Ramos (cell line): ENCODE data around the gene ST7.
"Not testable (repeated sequence)": the region's sequence is repeated elsewhere in the genome, so short reads cannot be mapped to it uniquely, and the experiment has no call there.

Experiments used
- in situ Hi-C: fragments of 300-500 bp; cut with MboI; formaldehyde crosslinking; loops from one replicate; pipeline ENCODE4 v1.14.3; 2022; ENCODE audit warnings: low sequenced_read_pairs; ENCODE audit not compliant: unreplicated experiment

ST7 gene, protein sequence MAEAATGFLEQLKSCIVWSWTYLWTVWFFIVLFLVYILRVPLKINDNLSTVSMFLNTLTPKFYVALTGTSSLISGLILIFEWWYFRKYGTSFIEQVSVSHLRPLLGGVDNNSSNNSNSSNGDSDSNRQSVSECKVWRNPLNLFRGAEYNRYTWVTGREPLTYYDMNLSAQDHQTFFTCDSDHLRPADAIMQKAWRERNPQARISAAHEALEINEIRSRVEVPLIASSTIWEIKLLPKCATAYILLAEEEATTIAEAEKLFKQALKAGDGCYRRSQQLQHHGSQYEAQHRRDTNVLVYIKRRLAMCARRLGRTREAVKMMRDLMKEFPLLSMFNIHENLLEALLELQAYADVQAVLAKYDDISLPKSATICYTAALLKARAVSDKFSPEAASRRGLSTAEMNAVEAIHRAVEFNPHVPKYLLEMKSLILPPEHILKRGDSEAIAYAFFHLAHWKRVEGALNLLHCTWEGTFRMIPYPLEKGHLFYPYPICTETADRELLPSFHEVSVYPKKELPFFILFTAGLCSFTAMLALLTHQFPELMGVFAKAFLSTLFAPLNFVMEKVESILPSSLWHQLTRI

DNA sequence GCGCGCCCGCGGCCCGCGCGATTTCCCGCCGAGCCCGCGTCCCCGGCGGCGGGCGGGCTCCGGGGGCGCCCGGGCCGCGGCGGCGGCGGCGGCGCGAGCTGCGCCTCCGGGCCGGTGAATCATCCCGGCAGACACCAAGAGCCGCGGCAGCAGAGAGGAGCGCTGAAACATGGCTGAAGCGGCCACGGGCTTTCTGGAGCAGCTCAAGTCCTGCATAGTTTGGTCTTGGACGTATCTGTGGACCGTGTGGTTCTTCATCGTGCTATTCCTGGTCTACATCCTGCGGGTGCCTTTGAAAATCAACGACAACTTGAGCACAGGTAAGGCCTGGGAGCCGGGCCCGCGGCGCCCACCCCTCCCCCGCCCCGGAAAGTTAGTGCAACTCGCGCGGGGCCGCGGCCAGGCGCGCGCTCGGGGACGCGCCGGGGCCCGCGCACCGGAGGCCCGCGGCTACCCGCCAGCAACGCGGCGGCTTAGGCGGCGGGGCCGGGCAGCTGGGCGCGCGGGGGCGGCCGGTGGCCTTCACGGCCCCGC, at the start of gene ST7:
Gene ST7, plus strand, starts transcription at position 130 of the 534 bp plus-strand sequence. Its CDS starts 40 bp downstream, at position 170.
- in situ Hi-C loops, result no loop called here

DNA sequence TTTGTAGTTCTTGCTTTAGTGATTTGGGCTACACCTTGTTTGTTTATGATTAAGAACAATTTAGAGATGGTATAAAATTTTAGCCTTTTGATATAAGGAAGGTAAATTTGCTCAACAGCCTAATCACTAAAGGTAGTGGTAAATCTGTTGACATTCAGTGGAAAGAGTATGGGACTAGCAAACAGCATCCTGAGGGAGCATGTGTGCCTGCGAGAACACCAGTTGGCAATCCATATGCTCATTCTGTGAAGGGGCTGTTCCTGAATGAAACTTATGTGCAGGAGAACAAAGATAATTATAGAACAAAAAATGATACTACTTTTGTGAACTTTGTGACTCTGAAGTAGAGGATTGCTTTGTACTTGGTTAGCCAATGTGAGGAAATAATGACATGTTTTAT, 46.9 kb upstream of the ST7 start:
- in situ Hi-C loops, result no loop called here

GRCh38 chr7:116910383-116910782, 42.9 kb upstream of the ST7 start:
- in situ Hi-C loops, result no loop called here

- in situ Hi-C loops, result no loop called here
These were observed 41.5 kb upstream of the ST7 start for GRCh38 chr7:116911801-116912200.

- in situ Hi-C loops, result no loop called here
These were observed 40.9 kb upstream of the ST7 start for GRCh38 chr7:116912269-116912909.

- in situ Hi-C loops, result no loop called here
These were observed 34.6 kb upstream of the ST7 start for GRCh38 chr7:116918704-116919103.

GRCh38 chr7:116920359-116920758, 32.9 kb upstream of the ST7 start:
- in situ Hi-C loops, result no loop called here

- in situ Hi-C loops, result no loop called here
These were observed 30.8 kb upstream of the ST7 start for GRCh38 chr7:116922545-116922944.

DNA sequence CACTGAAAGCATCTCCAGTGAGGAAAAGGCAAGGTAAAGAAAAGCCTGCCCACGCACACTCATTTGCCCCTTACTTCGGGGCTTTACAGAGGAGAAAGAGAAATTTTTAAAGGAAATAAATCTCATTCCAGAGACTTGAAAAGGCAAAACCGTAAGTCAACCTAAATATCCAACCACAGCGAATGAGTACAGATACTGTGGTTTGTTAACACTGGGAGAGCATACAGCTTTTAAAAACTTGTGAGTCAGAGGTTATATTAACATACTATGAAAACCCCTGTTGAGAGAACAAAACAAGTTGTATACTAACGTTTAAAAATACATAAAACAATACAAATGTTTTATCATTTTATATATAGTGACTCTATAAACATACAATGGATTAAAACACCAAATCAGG, 28.6 kb upstream of the ST7 start:
- in situ Hi-C loops, result loop anchor here (5.0 kb wide), 1 partner anchor 198 kb away; no protein-coding TSS in a partner anchor

DNA sequence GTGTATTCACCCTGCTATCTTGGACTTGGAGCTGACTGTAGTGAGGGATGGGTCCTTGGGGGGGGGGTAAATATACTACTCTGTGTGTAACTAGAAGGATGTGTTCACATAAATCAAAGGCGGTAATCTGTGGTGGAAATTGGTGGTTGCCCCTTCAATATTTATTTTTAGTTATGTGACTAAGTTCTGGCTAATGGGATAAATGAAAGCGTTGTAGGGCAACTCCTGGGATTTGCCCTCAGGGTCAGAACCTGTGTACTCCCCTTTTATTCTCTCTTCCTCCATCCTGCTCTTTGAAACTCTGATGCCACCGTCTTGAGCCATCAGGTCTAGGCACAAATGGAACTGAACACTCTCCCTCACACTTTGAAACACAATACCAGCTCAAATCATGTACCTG, 24.3 kb upstream of the ST7 start:
- in situ Hi-C loops, result loop anchor here (5.0 kb wide), 1 partner anchor 193 kb away; no protein-coding TSS in a partner anchor

DNA sequence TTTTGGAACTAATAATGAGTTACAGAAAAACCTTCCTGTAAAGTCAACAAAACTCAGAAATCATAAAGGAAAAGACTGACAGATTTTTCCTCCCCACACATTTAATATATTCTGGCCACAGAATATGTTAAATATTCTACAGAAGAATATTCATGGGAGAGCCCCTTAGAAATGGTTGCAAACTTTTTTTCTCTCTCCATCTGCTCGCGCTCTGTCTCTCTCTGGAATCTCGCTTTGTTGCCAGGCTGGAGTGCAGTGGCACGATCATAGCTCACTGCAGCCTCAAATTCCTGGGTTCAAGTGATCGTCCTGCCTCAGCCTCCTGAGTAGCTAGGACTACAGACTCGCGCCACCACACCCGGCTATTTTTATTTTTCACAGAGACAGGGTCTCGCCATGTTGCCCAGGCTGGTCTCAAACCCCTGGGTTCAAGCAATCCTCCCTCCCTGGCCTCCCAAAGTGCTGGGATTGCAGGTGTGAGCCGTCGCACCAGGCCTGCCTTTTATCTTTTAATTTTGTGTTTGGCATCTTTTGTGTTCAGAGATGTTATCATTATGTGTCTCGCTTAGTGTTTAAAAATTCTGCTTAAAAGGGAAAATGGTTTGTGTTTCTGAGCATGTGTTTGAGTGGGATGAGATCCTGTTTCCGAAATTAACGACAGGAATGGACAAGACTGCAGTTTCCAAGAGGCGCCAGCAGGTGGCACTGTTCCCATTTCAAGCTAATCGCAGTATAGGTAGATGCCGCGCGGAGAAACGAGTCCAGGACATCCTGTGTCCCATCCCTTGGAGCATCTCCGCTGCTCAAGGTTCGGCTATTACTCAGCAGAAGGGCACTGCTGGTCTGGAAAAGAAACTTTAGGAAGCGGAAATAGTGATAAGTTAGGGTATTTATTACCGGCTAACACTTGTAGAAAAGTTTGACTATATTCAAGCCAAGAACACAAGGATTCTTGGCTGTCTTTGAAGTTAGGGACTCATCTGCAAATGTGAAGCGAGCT, 23.1 kb upstream of the ST7 start:
- in situ Hi-C loops, result loop anchor here (5.0 kb wide), 1 partner anchor 192 kb away; no protein-coding TSS in a partner anchor

GRCh38 chr7:116932566-116932965, 20.7 kb upstream of the ST7 start:
- in situ Hi-C loops, result no loop called here

- in situ Hi-C loops, result no loop called here
These were observed 19.8 kb upstream of the ST7 start for GRCh38 chr7:116933465-116933864.

- in situ Hi-C loops, result no loop called here
These were observed 18.7 kb upstream of the ST7 start for GRCh38 chr7:116934580-116934979.

- in situ Hi-C loops, result not testable (repeated sequence)
These were observed 16.5 kb upstream of the ST7 start for GRCh38 chr7:116936844-116937243.

DNA sequence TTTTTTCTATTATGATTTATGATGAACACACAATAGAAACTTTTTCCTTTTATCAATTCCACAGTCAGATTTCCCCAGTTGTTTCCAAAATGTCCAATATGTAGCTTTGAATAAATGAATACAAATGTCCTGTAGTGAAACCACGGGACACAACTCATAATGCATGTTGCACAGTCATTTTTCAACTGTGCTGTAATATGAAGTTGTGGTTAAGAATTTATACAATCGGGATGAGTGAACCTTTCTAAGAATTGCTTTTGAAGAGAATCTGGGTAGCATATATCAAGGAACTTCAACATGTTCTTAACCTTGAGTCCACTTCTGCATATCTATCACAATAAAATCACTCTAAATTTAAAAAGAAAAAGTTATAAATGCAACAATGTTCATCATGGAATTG, 14.6 kb upstream of the ST7 start:
- in situ Hi-C loops, result no loop called here

- in situ Hi-C loops, result no loop called here
These were observed 12.5 kb upstream of the ST7 start for GRCh38 chr7:116940689-116941370.

DNA sequence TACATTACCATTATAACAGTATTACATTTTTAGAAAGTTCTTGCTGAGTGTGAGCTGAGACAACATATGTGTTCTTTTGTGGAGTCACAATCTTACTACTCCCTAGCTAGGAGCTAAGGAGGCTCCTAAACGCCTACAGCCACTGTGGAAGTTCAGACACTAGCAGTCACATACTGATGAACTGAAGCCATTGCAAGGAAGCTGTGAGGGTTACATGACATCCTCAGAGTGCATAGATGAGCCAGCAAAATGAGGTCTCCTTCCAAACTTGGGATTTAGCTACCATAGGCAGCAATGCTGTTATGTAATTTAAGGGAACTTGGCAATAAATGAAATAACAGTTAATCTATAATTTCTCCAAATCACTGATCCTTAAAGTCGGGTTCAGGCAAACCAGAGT, 10.8 kb upstream of the ST7 start:
- in situ Hi-C loops, result no loop called here

DNA sequence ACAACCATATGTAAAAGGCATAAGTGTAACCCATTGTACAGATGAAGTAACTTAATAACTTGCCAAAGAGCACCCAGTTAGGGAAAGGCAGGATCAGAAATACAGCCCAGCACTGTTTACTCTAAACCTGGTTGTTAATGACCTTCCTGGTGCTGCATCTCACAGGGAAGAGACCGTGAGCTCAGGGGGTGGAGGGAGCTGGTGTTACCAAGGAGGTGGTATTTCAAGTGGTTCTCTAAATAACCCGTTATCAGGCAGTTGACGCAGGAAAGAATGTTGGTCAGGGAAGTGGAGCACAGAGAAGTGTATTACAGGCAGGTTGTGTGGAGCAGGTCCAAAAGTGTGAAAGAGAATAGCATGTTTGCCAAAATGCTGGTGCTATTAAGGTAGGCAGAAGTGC, 4.4 kb upstream of the ST7 start:
- in situ Hi-C loops, result no loop called here
